Subcutaneous abdominal adipose tissue (tissue), 5 donors: ENCODE measurements around the gene HINT3.

Source experiments
- H3K27ac ChIP-seq: one replicate; pipeline ENCODE4 v1.7.0; 2013; ENCODE audit warnings: low read depth, mild to moderate bottlenecking, inconsistent platforms, low read length, moderate library complexity
- H3K27me3 ChIP-seq, 5 donors: one replicate each; pipeline ENCODE4 v1.7.0; 2013; ENCODE audit warnings: low read length in 5 of 5, inconsistent platforms in 1 of 5; ENCODE audit not compliant: control insufficient read depth in 5 of 5, insufficient read depth in 4 of 5
- H3K36me3 ChIP-seq, 5 donors: one replicate each; pipeline ENCODE4 v1.7.0; 2013; ENCODE audit warnings: low read length in 5 of 5; ENCODE audit not compliant: control insufficient read depth in 5 of 5, insufficient read depth in 5 of 5
- H3K4me1 ChIP-seq, 5 donors: one replicate each; pipeline ENCODE4 v1.7.0; 2013; ENCODE audit warnings: low read length in 5 of 5, mild to moderate bottlenecking in 3 of 5, moderate library complexity in 1 of 5; ENCODE audit not compliant: control insufficient read depth in 5 of 5, insufficient read depth in 5 of 5
- H3K4me3 ChIP-seq, 5 donors: one replicate each; pipeline ENCODE4 v1.7.0; 2013; ENCODE audit warnings: low read length in 5 of 5, low read depth in 1 of 5
- H3K9ac ChIP-seq, 5 donors: one replicate each; pipeline ENCODE4 v1.7.0; 2013; ENCODE audit warnings: low read length in 5 of 5, mild to moderate bottlenecking in 4 of 5, moderate library complexity in 3 of 5
- H3K9me3 ChIP-seq, 5 donors: one replicate each; pipeline ENCODE4 v1.7.0; 2013; ENCODE audit warnings: low read length in 5 of 5; ENCODE audit not compliant: control insufficient read depth in 5 of 5
- donor health status: healthy.
- donor health status: healthy.
- donor health status: healthy.
- donor health status: healthy.
- donor health status: healthy.

The HINT3 gene

GRCh38 chr6:125988280-125988679, 31.7 kb downstream of the HINT3 start:
- Histone ChIP-seq H3K9ac (no peak overlapping the region), H3K9me3 (no peaks in the 10 kb centered on the region), H3K36me3 (no peaks in the 10 kb centered on the region), H3K27ac (no peak overlapping the region), H3K27me3 (no peaks in the 10 kb centered on the region), H3K4me1 (peaks cover 0 to 17% (median 17%) of the 10 kb centered on the region in 5 donors), H3K4me3 (no peak overlapping the region)

- Histone ChIP-seq H3K4me1 (peaks cover 0 to 17% (median 17%) of the 10 kb centered on the region in 5 donors), H3K27ac (no peak overlapping the region), H3K36me3 (no peaks in the 10 kb centered on the region), H3K4me3 (no peak overlapping the region), H3K27me3 (no peaks in the 10 kb centered on the region), H3K9me3 (no peaks in the 10 kb centered on the region), H3K9ac (no peak overlapping the region)
Observed at GRCh38 chr6:125989631-125990030, 33.1 kb downstream of the HINT3 start.

GRCh38 chr6:125991653-125992052, 35.1 kb downstream of the HINT3 start:
- H3K9ac ChIP-seq: no peak overlapping the region
- H3K27me3 ChIP-seq: no peaks in the 10 kb centered on the region
- peaks cover 0 to 9% (median 7%) of the 10 kb centered on the region in 5 donors for H3K4me1 ChIP-seq
- no peak overlapping the region for H3K27ac ChIP-seq
- no peaks in the 10 kb centered on the region for H3K36me3 ChIP-seq
- H3K4me3 ChIP-seq: no peak overlapping the region
- H3K9me3 ChIP-seq: no peaks in the 10 kb centered on the region

- Histone ChIP-seq H3K4me1 (no peaks in the 10 kb centered on the region), H3K27me3 (no peaks in the 10 kb centered on the region), H3K36me3 (peaks cover 0 to 19% (median 12%) of the 10 kb centered on the region in 5 donors), H3K9me3 (no peaks in the 10 kb centered on the region), H3K27ac (no peak overlapping the region), H3K4me3 (no peak overlapping the region), H3K9ac (no peak overlapping the region)
Observed at GRCh38 chr6:125994670-125995488, 38.3 kb downstream of the HINT3 start.

GRCh38 chr6:125995972-125996580, 39.5 kb downstream of the HINT3 start:
- Histone ChIP-seq H3K9me3 (no peaks in the 10 kb centered on the region), H3K4me1 (no peaks in the 10 kb centered on the region), H3K36me3 (peaks cover 0 to 23% (median 13%) of the 10 kb centered on the region in 5 donors), H3K27ac (no peak overlapping the region), H3K27me3 (no peaks in the 10 kb centered on the region), H3K4me3 (no peak overlapping the region), H3K9ac (no peak overlapping the region)

GRCh38 chr6:126002755-126003679, 46.4 kb downstream of the HINT3 start:
- no peak overlapping the region for H3K4me3 ChIP-seq
- H3K9ac ChIP-seq: no peak overlapping the region
- no peaks in the 10 kb centered on the region for H3K9me3 ChIP-seq
- no peak overlapping the region for H3K27ac ChIP-seq
- H3K27me3 ChIP-seq: no peaks in the 10 kb centered on the region
- H3K4me1 ChIP-seq: no peaks in the 10 kb centered on the region
- peaks cover 0 to 44% (median 19%) of the 10 kb centered on the region in 5 donors for H3K36me3 ChIP-seq

GRCh38 chr6:126007800-126008199, 51.2 kb downstream of the HINT3 start:
- no peak overlapping the region for H3K27ac ChIP-seq

GRCh38 chr6:126010040-126010439, 53.5 kb downstream of the HINT3 start:
- Histone ChIP-seq H3K4me1 (no peaks in the 10 kb centered on the region), H3K9ac (no peak overlapping the region), H3K9me3 (no peaks in the 10 kb centered on the region), H3K27ac (no peak overlapping the region), H3K4me3 (no peak overlapping the region), H3K36me3 (peaks cover 46 to 59% (median 52%) of the 10 kb centered on the region in 5 donors), H3K27me3 (no peaks in the 10 kb centered on the region)

More at GRCh38 chr6:126007800-126008199, 51.2 kb downstream of the HINT3 start:
- Histone ChIP-seq H3K9ac (no peak overlapping the region), H3K27me3 (no peaks in the 10 kb centered on the region), H3K4me1 (no peaks in the 10 kb centered on the region), H3K36me3 (peaks cover 30 to 50% (median 40%) of the 10 kb centered on the region in 5 donors), H3K9me3 (no peaks in the 10 kb centered on the region), H3K4me3 (no peak overlapping the region)

- no peak overlapping the region for H3K4me3 ChIP-seq
- H3K27me3 ChIP-seq: no peaks in the 10 kb centered on the region
- H3K27ac ChIP-seq: no peak overlapping the region
- peaks cover 39 to 67% (median 55%) of the 10 kb centered on the region in 5 donors for H3K36me3 ChIP-seq
- H3K4me1 ChIP-seq: no peaks in the 10 kb centered on the region
- H3K9me3 ChIP-seq: no peaks in the 10 kb centered on the region
- H3K9ac ChIP-seq: no peak overlapping the region
Observed at GRCh38 chr6:126015863-126016262, 59.3 kb downstream of the HINT3 start.
